HEK293 (cell line): Measurements from ENCODE around the gene LIMK2.

Experiments used
- CTCF ChIA-PET: fragments of 350-600 bp; formaldehyde crosslinking; extraction: SDS; loops from one replicate; lab custom pipeline; 2021; ENCODE audit warnings: antibody characterized with exemption; lab: Yijun Ruan, JAX
- POLR2A ChIA-PET: fragments of 300-600 bp; formaldehyde crosslinking; extraction: SDS; loops from one replicate; lab custom pipeline; 2020; ENCODE audit warnings: antibody characterized with exemption, inconsistent platforms; lab: Yijun Ruan, JAX
- H3K27ac ChIP-seq: fragments of 200-500 bp; sonication (Bioruptor generic); 2 replicates; pipeline ENCODE4 v1.5.1; 2014; ENCODE audit warnings: low read depth, low read length, control low read depth, inconsistent platforms; ENCODE audit errors: extremely low read depth
- H3K36me3 ChIP-seq, 2 experiments: fragments of 200-500 bp in 1 of 2; sonication (Bioruptor generic) in 1 of 2; 1 replicate in 1 of 2; 2 replicates in 1 of 2; pipeline ENCODE4 v1.5.1; 2014 to 2017; ENCODE audit warnings: inconsistent platforms in 2 of 2, low read length in 2 of 2; ENCODE audit not compliant: control insufficient read depth in 2 of 2, insufficient read depth in 1 of 2
- H3K4me1 ChIP-seq: fragments of 200-500 bp; sonication (Bioruptor generic); 2 replicates; pipeline ENCODE4 v1.5.1; 2014; ENCODE audit warnings: mild to moderate bottlenecking, low read length, inconsistent platforms; ENCODE audit not compliant: control insufficient read depth, insufficient read depth
- H3K4me3 ChIP-seq: 2 replicates; pipeline ENCODE4 v1.5.1; 2011; ENCODE audit warnings: low read depth, mild to moderate bottlenecking, control low read depth, low read length, moderate library complexity
- H3K9me3 ChIP-seq: fragments of 200-500 bp; sonication (Bioruptor generic); 2 replicates; pipeline ENCODE4 v1.5.1; 2014; ENCODE audit warnings: low read depth, low read length, inconsistent platforms; ENCODE audit not compliant: control insufficient read depth, insufficient read depth
- CTCF ChIP-seq: fragments of 450-650 bp; formaldehyde crosslinking; IDR thresholded peaks from 2 replicates; pipeline ENCODE4 v1.5.1; 2016; ENCODE audit warnings: missing biosample characterization, missing genetic modification characterization
- EGR2 ChIP-seq: fragments of 450-650 bp; formaldehyde crosslinking; IDR thresholded peaks from 2 replicates; pipeline ENCODE4 v1.5.1; 2016; ENCODE audit warnings: low read depth, missing biosample characterization, missing genetic modification characterization
- IKZF3 ChIP-seq: fragments of 450-650 bp; IDR thresholded peaks from 2 replicates; pipeline ENCODE4 v1.5.0; 2018; ENCODE audit warnings: missing biosample characterization, mild to moderate bottlenecking, missing genetic modification characterization, moderate library complexity
- KLF7 ChIP-seq: fragments of 450-650 bp; formaldehyde crosslinking; IDR thresholded peaks from 2 replicates; pipeline ENCODE4 v1.5.1; 2016; ENCODE audit warnings: missing biosample characterization, missing genetic modification characterization, borderline replicate concordance
- KLF8 ChIP-seq: fragments of 450-650 bp; formaldehyde crosslinking; IDR thresholded peaks from 2 replicates; pipeline ENCODE4 v1.5.1; 2016; ENCODE audit warnings: missing biosample characterization, missing genetic modification characterization
- KLF9 ChIP-seq: fragments of 450-650 bp; formaldehyde crosslinking; IDR thresholded peaks from 2 replicates; pipeline ENCODE4 v1.5.1; 2016; ENCODE audit warnings: missing biosample characterization, missing genetic modification characterization, low read depth
- PATZ1 ChIP-seq: fragments of 450-650 bp; formaldehyde crosslinking; IDR thresholded peaks from 2 replicates; pipeline ENCODE4 v1.5.1; 2016; ENCODE audit warnings: missing biosample characterization, missing genetic modification characterization
- PBX3 ChIP-seq: sonication (generic); formaldehyde crosslinking; IDR thresholded peaks from 2 replicates; pipeline ENCODE4 v1.8.1; 2022; ENCODE audit warnings: mild to moderate bottlenecking, moderate library complexity, missing genetic modification reagents
- SP2 ChIP-seq: fragments of 450-650 bp; formaldehyde crosslinking; IDR thresholded peaks from 2 replicates; pipeline ENCODE4 v1.5.1; 2016; ENCODE audit warnings: missing biosample characterization, missing genetic modification characterization
- YY1 ChIP-seq: fragments of 450-650 bp; formaldehyde crosslinking; IDR thresholded peaks from 2 replicates; pipeline ENCODE4 v1.5.1; 2018; ENCODE audit warnings: missing biosample characterization, missing genetic modification characterization
- ZBTB21 ChIP-seq: fragments of 450-650 bp; formaldehyde crosslinking; IDR thresholded peaks from 2 replicates; pipeline ENCODE4 v1.5.1; 2017; ENCODE audit warnings: missing biosample characterization, missing genetic modification characterization
- ZEB2 ChIP-seq: fragments of 450-650 bp; formaldehyde crosslinking; IDR thresholded peaks from 2 replicates; pipeline ENCODE4 v1.5.1; 2016; ENCODE audit warnings: missing biosample characterization, missing genetic modification characterization
- ZFHX2 ChIP-seq: fragments of 450-650 bp; formaldehyde crosslinking; conservative IDR thresholded peaks from 2 replicates; pipeline ENCODE4 v1.5.1; 2016; ENCODE audit warnings: missing biosample characterization, missing genetic modification characterization
- ZNF2 ChIP-seq: fragments of 450-650 bp; formaldehyde crosslinking; IDR thresholded peaks from 2 replicates; pipeline ENCODE4 v1.5.1; 2016; ENCODE audit warnings: missing biosample characterization, missing genetic modification characterization
- ZNF335 ChIP-seq: fragments of 450-650 bp; formaldehyde crosslinking; conservative IDR thresholded peaks from 2 replicates; pipeline ENCODE4 v1.5.1; 2016; ENCODE audit warnings: missing biosample characterization, missing genetic modification characterization
- ZNF350 ChIP-seq: fragments of 450-650 bp; formaldehyde crosslinking; IDR thresholded peaks from 2 replicates; pipeline ENCODE4 v1.5.0; 2017; ENCODE audit warnings: missing biosample characterization, mild to moderate bottlenecking, missing genetic modification characterization
- ZNF354C ChIP-seq: fragments of 450-650 bp; formaldehyde crosslinking; IDR thresholded peaks from 2 replicates; pipeline ENCODE4 v1.5.1; 2016; ENCODE audit warnings: missing biosample characterization, missing genetic modification characterization, low read depth, borderline replicate concordance
- ZNF692 ChIP-seq: fragments of 450-650 bp; formaldehyde crosslinking; IDR thresholded peaks from 2 replicates; pipeline ENCODE4 v1.5.1; 2016; ENCODE audit warnings: missing biosample characterization, missing genetic modification characterization
- ZSCAN30 ChIP-seq: fragments of 450-650 bp; IDR thresholded peaks from 2 replicates; pipeline ENCODE4 v1.5.1; 2018; ENCODE audit warnings: missing biosample characterization, mild to moderate bottlenecking, missing genetic modification characterization, moderate library complexity
- TF ChIP-seq, protein P1 (sequence below): fragments of 450-650 bp; formaldehyde crosslinking; IDR thresholded peaks from 2 replicates; pipeline ENCODE4 v1.5.1; 2016; ENCODE audit warnings: missing biosample characterization, missing genetic modification characterization
- TF ChIP-seq, protein P2 (sequence below): fragments of 450-650 bp; formaldehyde crosslinking; conservative IDR thresholded peaks from 2 replicates; pipeline ENCODE4 v1.5.1; 2016; ENCODE audit warnings: low read depth, missing biosample characterization, missing genetic modification characterization
- TF ChIP-seq, protein P3 (sequence below): fragments of 450-650 bp; formaldehyde crosslinking; IDR thresholded peaks from 2 replicates; pipeline ENCODE4 v1.5.1; 2016; ENCODE audit warnings: missing biosample characterization, missing genetic modification characterization

LIMK2 gene

DNA sequence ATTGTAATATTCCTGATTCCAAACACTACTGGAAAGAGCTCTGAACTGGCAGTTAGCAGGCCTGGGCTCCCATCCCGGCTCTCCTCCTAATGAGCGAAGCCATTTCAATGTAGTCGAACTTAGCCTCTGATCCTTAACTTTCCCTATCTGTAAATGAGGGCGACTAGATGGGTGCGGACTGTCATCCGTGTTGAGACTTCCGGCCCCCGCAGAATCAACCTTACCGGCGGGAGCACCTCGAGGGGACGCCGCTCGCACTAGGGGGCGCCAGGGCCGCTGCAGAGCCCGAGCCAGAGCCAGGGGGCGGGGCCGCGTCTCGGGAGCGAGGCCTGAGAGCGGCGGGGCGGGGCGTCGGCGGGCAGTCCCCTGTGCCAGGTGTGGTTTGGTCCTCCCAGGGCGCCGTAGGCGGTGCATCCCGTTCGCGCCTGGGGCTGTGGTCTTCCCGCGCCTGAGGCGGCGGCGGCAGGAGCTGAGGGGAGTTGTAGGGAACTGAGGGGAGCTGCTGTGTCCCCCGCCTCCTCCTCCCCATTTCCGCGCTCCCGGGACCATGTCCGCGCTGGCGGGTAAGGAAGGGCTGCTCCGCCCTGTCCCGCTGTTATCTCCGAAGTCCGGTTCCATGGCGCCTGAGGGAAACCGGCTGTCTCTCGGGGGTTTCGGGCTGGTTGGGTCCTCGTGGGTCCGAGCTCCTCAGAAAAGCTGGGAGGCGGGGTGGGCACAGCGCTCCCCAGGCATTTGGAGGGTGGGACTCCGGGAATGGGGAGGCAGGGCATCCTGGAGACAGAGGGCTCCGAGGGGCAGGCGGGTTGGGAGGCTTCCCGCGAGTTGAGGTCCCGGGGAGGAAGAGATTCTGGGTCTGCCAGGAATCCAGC, at the start of gene LIMK2:
LIMK2 (plus strand) TSS at position 437 of the 869 bp plus-strand sequence; CDS start at position 548, 111 bp downstream.
- peak within 1 kb of the TSS; percentile 65; the same call in 1 of the 2 replicates for H3K27ac ChIP-seq
- H3K36me3 ChIP-seq, result peaks cover 0 to under 1% of the 10 kb centered on the region in 2 experiments; a peak in 2 of 3 replicates
- H3K4me1 ChIP-seq, result 0 out of 2 replicates have a peak, but pooled peaks cover 4% of the 10 kb centered on the region
- ChIA-PET CTCF (interaction anchor here (0.5 to 6.1 kb wide), 46 partner anchors 9 to 795 kb away, joined by 3 to 117 read pairs (median 5); partner anchors contain the start of genes MORC2 and PIK3IP1), POLR2A (interaction anchor here (0.8 to 2.0 kb wide), 11 partner anchors 10 to 243 kb away, joined by 3 to 9 read pairs (median 4); partner anchors contain the start of genes INPP5J, MORC2, PIK3IP1 and RNF185)
- H3K9me3 ChIP-seq, result no peaks in the 10 kb centered on the region
- peak within 1 kb of the TSS; percentile 92 for H3K4me3 ChIP-seq
- TF ChIP-seq CTCF (tag by site-specific recombination), result peak; percentile 91
- TF ChIP-seq YY1, result 0 out of 2 replicates have a peak, but pooled peaks have one; percentile 15
- TF ChIP-seq, protein P1, sequence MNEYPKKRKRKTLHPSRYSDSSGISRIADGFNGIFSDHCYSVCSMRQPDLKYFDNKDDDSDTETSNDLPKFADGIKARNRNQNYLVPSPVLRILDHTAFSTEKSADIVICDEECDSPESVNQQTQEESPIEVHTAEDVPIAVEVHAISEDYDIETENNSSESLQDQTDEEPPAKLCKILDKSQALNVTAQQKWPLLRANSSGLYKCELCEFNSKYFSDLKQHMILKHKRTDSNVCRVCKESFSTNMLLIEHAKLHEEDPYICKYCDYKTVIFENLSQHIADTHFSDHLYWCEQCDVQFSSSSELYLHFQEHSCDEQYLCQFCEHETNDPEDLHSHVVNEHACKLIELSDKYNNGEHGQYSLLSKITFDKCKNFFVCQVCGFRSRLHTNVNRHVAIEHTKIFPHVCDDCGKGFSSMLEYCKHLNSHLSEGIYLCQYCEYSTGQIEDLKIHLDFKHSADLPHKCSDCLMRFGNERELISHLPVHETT (tag by site-specific recombination), result no peak
- peak; percentile 27 for TF ChIP-seq ZSCAN30 (tag by site-specific recombination)
- peak; percentile 77 for TF ChIP-seq PATZ1 (tag by site-specific recombination)
- TF ChIP-seq ZNF350 (tag by site-specific recombination), result no peak
- TF ChIP-seq IKZF3 (tag by site-specific recombination), result peak; percentile 84
- TF ChIP-seq, protein P2, sequence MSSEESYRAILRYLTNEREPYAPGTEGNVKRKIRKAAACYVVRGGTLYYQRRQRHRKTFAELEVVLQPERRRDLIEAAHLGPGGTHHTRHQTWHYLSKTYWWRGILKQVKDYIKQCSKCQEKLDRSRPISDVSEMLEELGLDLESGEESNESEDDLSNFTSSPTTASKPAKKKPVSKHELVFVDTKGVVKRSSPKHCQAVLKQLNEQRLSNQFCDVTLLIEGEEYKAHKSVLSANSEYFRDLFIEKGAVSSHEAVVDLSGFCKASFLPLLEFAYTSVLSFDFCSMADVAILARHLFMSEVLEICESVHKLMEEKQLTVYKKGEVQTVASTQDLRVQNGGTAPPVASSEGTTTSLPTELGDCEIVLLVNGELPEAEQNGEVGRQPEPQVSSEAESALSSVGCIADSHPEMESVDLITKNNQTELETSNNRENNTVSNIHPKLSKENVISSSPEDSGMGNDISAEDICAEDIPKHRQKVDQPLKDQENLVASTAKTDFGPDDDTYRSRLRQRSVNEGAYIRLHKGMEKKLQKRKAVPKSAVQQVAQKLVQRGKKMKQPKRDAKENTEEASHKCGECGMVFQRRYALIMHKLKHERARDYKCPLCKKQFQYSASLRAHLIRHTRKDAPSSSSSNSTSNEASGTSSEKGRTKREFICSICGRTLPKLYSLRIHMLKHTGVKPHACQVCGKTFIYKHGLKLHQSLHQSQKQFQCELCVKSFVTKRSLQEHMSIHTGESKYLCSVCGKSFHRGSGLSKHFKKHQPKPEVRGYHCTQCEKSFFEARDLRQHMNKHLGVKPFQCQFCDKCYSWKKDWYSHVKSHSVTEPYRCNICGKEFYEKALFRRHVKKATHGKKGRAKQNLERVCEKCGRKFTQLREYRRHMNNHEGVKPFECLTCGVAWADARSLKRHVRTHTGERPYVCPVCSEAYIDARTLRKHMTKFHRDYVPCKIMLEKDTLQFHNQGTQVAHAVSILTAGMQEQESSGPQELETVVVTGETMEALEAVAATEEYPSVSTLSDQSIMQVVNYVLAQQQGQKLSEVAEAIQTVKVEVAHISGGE (tag by site-specific recombination), result peak; percentile 89
- no peak for TF ChIP-seq ZBTB21 (tag by site-specific recombination)
- TF ChIP-seq PBX3 (CRISPR knock-in tag), result 0 out of 2 replicates have a peak, but pooled peaks have one; percentile 58
- TF ChIP-seq ZNF354C (tag by site-specific recombination), result no peak
- TF ChIP-seq KLF7 (tag by site-specific recombination), result 0 out of 2 replicates have a peak, but pooled peaks have one; percentile 31
- peak; percentile 89 for TF ChIP-seq KLF9
- TF ChIP-seq SP2, result peak; percentile 72
- peak; percentile 60 for TF ChIP-seq EGR2
- peak; percentile 51; the same call in 1 of the 2 replicates for TF ChIP-seq ZNF2 (tag by site-specific recombination)
- peak; percentile 79 for TF ChIP-seq ZFHX2 (tag by site-specific recombination)
- peak; percentile 83; the same call in 1 of the 2 replicates for TF ChIP-seq ZEB2 (tag by site-specific recombination)
- peak; percentile 84 for TF ChIP-seq KLF8
- TF ChIP-seq ZNF692 (tag by site-specific recombination), result peak; percentile 57; the same call in 1 of the 2 replicates
- TF ChIP-seq ZNF335 (tag by site-specific recombination), result peak; percentile 99
- TF ChIP-seq, protein P3, sequence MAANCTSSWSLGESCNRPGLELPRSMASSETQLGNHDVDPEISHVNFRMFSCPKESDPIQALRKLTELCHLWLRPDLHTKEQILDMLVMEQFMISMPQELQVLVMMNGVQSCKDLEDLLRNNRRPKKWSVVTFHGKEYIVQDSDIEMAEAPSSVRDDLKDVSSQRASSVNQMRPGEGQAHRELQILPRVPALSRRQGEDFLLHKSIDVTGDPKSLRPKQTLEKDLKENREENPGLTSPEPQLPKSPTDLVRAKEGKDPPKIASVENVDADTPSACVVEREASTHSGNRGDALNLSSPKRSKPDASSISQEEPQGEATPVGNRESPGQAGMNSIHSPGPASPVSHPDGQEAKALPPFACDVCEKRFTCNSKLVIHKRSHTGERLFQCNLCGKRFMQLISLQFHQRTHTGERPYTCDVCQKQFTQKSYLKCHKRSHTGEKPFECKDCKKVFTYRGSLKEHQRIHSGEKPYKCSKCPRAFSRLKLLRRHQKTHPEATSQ, result no peak
